SK-N-MC (cell line): ENCODE results near the gene LIFR.

ENCODE experiments used
- DNase-seq: peaks from one replicate; pipeline ENCODE4 v3.0.0-alpha.2; 2011; ENCODE audit warnings: low read depth, low spot score
- H3K27ac ChIP-seq: fragments of 200-600 bp; sonication (generic); 2 replicates; pipeline ENCODE4 v1.5.1; 2016; ENCODE audit warnings: mixed run types
- H3K36me3 ChIP-seq: fragments of 200-600 bp; sonication (generic); 2 replicates; pipeline ENCODE4 v1.6.1; 2017; ENCODE audit warnings: antibody characterized with exemption, low read length, mixed read lengths; ENCODE audit not compliant: insufficient read depth
- H3K4me3 ChIP-seq: fragments of 200-600 bp; sonication (generic); 2 replicates; pipeline ENCODE4 v1.5.1; 2016
- H3K9ac ChIP-seq: fragments of 200-600 bp; sonication (generic); 2 replicates; pipeline ENCODE4 v1.8.0; 2017; ENCODE audit warnings: mixed run types, mixed read lengths; ENCODE audit not compliant: insufficient read length
- H3K9me3 ChIP-seq: fragments of 200-600 bp; sonication (generic); 2 replicates; pipeline ENCODE4 v1.6.1; 2017; ENCODE audit warnings: low read depth, mild to moderate bottlenecking, antibody characterized with exemption, low read length, moderate library complexity, mixed read lengths
- EZH2 ChIP-seq: fragments of 200-600 bp; sonication (generic); IDR thresholded peaks from one replicate; pipeline ENCODE4 v1.6.1; 2017; ENCODE audit warnings: antibody characterized with exemption
- FOXP2 ChIP-seq: optimal IDR thresholded peaks from 2 replicates; pipeline ENCODE3; 2011; ENCODE audit warnings: mild to moderate bottlenecking, moderate library complexity; ENCODE audit not compliant: insufficient read depth; ENCODE audit errors: extremely low read length, control extremely low read depth
- POLR2AphosphoS5 ChIP-seq: IDR thresholded peaks from 2 replicates; pipeline ENCODE4 v1.6.1; 2012; ENCODE audit warnings: mild to moderate bottlenecking, low read depth, low read length, borderline replicate concordance

LIFR gene

DNA sequence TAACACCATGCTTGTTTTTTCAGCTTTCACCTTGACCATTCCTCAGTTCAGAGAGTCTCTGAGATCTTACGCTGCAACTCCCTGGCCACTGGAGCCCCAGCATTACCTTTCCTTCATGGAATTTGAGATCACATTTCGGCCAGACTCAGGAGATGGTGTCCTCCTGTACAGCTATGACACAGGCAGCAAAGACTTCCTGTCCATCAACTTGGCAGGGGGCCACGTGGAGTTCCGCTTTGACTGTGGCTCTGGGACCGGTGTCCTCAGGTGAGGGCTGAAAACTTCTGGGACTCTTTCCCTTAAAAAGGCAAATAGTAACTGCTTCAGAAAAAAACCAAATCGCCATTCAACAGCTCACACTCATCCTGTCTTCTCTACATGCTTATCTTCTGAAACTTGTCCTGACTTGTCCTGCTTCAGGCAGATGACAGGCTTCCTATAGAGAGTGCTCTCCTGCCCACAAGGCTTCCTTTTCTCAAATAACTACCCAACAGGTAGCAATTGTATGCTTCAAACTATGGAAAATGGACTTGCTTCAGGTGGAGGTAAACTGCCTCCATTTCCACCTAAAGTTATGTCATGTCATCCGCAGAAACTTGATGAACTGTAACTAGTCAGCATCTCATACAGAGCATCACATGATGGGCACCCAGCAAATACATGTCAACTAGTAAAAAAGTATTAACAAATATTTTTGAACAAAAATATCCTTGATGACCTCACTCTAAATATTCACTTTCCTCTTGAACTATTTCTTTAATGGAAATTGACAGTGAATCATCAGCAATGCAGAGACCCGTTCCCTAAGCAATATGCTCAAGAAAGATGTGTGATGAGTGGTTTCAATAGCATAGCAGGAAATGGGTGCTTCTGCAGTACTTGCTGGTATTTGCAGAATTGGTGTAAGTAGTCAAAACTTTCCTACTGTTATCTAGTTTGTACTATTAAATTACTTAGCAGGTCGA is 129.2 kb downstream of the LIFR start:
- TF ChIP-seq FOXP2 (no peak), EZH2 (no peak), POLR2AphosphoS5 (no peak)
- H3K27ac ChIP-seq: no peak overlapping the region
- no peak for DNase-seq
- H3K4me3 ChIP-seq: no peak overlapping the region
- no peak overlapping the region for H3K9ac ChIP-seq
- no peaks in the 10 kb centered on the region for H3K36me3 ChIP-seq
- H3K9me3 ChIP-seq: no peaks in the 10 kb centered on the region

DNA sequence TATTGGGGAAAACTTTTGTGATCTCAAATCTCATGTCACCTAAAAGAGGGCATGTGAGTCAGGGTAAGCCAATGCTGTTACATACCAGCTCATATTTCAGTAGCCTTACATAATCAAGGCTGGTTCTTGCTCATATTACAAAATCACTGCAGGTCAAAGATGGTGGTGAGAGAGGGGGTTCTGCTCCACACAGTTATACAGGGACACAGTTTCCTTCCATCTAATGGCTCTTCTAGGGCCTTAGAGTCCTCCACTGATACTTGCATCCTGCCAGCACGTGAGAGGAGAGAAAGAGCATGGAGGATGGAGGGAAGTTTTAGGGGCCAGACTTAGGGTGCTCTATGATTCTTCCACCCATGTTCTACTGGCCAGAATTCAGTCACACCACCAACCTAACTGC is 130.0 kb downstream of the LIFR start:
- Histone ChIP-seq H3K9me3 (no peaks in the 10 kb centered on the region), H3K9ac (no peak overlapping the region), H3K27ac (no peak overlapping the region), H3K4me3 (no peak overlapping the region), H3K36me3 (no peaks in the 10 kb centered on the region)
- DNase-seq: no peak
- TF ChIP-seq POLR2AphosphoS5 (no peak), EZH2 (no peak), FOXP2 (no peak)
